ENCODE results near the gene SET.
"Not testable (repeated sequence)": the region's sequence is repeated elsewhere in the genome, so short reads cannot be mapped to it uniquely, and the experiment has no call there.

SET gene

DNA sequence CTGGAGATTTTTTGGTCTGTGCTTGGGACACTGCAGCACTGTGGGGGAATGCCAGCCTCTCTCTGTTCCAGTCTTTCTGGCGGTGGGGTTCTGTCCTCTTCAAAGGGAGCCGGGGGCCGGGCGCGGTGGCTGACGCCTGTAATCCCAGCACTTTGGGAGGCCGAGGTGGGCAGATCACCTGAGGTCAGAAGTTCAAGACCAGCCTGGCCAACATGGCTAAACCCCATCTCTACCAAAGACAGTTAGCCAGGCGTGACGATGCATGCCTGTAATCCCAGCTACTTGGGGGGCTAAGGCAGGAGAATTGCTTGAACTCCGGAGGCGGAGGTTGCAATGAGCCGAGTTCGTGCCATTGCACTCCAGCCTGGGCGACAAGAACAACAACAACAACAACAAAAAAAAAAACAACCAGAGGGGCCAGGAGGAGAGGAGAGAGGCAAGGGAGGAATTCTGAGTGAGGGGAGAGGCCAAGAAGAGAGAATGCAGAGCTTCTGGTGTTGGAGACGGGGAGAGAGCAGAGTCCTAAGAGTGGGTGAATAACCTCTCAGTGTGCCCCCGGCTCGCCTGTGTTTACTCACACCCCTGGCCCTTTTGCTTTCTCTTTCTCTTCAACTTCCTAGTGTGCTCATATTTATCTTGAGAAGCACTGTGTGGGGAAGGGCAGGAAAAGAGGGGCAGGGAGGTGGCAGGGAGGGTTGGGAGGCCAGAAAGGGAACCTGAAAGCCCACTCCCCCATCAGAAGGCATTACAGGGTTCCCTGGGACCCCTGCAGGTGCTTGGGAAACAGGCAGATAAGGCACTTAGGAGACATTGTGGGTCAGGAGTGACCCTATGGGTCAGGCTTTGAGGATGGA is 3.2 kb upstream of the SET start:
- no peak for DNase-seq
- H3K4me3 ChIP-seq (ENCODE audit: low read depth, low read length), result no peak overlapping the region

DNA sequence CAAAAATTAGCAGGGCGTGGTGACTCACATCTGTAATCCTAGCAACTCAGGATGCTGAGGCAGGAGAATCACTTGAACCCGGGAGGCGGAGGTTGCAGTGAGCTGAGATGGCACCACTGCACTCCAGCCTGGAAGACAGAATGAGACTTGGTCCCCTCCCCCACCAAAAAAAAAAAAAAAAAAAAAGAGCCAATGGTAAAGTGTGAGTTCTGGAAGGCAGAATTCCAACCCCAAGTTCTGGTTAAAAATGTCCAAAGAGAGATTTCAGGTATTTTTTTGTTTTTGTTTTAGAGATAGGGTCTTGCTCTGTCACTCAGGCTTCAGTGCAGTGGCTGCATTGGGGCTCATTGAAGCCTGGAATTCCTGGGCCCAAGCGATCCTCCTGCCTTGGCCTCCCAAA is 1.6 kb upstream of the SET start:
- DNase-seq, result no peak
- TF ChIP-seq, protein P1, sequence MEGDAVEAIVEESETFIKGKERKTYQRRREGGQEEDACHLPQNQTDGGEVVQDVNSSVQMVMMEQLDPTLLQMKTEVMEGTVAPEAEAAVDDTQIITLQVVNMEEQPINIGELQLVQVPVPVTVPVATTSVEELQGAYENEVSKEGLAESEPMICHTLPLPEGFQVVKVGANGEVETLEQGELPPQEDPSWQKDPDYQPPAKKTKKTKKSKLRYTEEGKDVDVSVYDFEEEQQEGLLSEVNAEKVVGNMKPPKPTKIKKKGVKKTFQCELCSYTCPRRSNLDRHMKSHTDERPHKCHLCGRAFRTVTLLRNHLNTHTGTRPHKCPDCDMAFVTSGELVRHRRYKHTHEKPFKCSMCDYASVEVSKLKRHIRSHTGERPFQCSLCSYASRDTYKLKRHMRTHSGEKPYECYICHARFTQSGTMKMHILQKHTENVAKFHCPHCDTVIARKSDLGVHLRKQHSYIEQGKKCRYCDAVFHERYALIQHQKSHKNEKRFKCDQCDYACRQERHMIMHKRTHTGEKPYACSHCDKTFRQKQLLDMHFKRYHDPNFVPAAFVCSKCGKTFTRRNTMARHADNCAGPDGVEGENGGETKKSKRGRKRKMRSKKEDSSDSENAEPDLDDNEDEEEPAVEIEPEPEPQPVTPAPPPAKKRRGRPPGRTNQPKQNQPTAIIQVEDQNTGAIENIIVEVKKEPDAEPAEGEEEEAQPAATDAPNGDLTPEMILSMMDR (IDR thresholded peaks at IDR 0.05; ENCODE audit: low read depth, low read length), result no peak
- Histone ChIP-seq H3K36me3 (peaks cover 25% of the 10 kb centered on the region), H3K4me1 (peaks cover 6% of the 10 kb centered on the region), H3K27me3 (no peaks in the 10 kb centered on the region), H3K4me3 (ENCODE audit: low read depth, low read length) (no peak overlapping the region), H3K9me3 (no peaks in the 10 kb centered on the region)

More for the DNA sequence above, 3.2 kb upstream of the SET start:
- TF ChIP-seq, protein P1 (IDR thresholded peaks at IDR 0.05; ENCODE audit: low read depth, low read length), result no peak
- peaks cover 4% of the 10 kb centered on the region for H3K4me1 ChIP-seq
- no peaks in the 10 kb centered on the region for H3K27me3 ChIP-seq
- H3K9me3 ChIP-seq, result no peaks in the 10 kb centered on the region
- H3K36me3 ChIP-seq, result peaks cover 9% of the 10 kb centered on the region

DNA sequence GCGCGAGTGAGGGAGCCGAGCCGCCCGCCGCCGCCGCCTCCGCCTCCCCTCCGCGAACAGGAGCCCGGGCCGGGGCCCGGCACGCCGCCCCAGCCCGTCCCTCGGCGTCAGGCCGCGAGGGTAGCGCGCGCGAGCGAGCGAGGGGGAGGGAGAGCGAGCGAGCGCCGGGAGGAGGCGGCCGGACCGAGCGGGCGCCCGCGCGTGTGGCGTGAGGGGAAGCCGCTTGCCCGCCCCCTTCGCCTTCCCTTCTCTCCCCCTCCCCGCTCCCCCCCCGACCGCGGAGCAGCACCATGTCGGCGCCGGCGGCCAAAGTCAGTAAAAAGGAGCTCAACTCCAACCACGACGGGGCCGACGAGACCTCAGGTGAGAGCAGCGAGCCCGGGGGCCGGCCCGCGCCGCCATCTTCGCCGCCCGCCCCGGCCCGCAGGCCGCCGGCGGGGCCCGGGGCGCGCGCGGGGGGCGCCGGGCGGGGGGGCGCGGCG is 312 bp downstream of the SET start:
- H3K4me1 ChIP-seq, result peaks cover 6% of the 10 kb centered on the region
- peak; percentile 68 for DNase-seq
- peaks cover 44% of the 10 kb centered on the region for H3K36me3 ChIP-seq

DNA sequence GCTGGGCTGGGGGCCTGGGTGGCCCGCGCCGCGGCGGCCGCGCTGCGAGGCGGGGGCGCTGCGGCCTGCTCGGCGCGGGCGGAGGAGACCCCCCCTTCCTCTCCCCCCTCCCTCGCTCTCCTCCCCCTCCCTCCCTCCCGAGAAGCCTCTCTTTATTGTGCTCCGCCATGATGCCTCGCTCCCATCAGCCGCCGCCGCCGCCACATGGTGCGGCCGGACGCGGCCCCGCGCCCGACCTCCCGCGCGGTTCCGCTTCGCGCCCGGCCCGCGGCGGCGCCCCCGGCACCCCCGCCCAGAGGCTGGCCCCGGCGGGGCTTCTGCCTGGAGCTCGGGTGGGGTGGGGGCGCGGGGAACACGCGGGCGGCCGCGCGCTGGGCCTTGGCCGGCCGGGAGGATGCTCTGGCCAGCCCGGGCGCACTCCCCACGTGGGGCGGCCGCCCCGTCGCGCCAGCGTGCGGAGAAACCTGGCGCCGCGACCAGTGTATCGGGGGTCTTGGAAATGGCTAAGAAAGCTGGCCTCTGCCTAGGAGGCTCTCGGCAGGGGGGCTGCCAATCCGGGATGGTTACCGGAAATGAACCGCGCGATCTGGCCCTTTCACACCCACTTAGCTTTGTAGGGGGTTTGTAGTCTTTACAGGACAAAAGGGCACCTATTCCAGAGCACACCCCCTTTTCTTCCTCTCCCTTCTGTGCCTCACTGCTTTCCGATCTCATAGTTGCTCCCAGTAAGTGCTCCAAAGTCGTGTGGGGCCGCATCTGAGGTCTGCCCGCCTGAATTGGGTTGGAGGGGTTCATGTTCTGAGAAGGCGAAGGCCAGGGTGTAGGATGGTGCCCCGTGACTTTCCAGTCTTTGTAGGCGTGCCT is 1.0 kb downstream of the SET start:
- H3K27me3 ChIP-seq, result no peaks in the 10 kb centered on the region
- peak; percentile 74 for DNase-seq
- H3K36me3 ChIP-seq, result peaks cover 45% of the 10 kb centered on the region
- H3K9me3 ChIP-seq, result no peaks in the 10 kb centered on the region
- peaks cover 6% of the 10 kb centered on the region for H3K4me1 ChIP-seq
- TF ChIP-seq, protein P1 (IDR thresholded peaks at IDR 0.05; ENCODE audit: low read depth, low read length), result no peak
- H3K4me3 ChIP-seq (ENCODE audit: low read depth, low read length), result peak overlapping the region; percentile 93

More for the DNA sequence above, 312 bp downstream of the SET start:
- Histone ChIP-seq H3K27me3 (no peaks in the 10 kb centered on the region), H3K9me3 (no peaks in the 10 kb centered on the region), H3K4me3 (ENCODE audit: low read depth, low read length) (peak overlapping the region; percentile 59)
- TF ChIP-seq, protein P1 (IDR thresholded peaks at IDR 0.05; ENCODE audit: low read depth, low read length), result no peak

DNA sequence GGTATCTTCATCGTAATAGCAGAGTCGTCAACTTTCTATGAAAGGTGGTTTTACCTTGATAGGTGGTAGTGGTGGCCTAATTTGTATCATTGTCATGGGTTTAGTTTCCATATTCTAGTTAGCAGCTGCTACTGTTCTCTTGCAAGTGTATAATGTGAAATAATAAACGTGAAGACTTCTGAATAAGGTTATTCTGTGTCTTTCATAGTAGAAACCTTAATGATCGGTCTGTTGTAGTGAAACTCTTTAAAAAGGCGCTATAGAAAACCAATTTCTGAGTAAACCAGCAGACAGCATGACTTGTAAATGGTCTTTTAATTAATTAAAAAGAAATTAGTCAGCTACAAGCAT is 1.6 kb downstream of the SET start:
- H3K9me3 ChIP-seq, result no peaks in the 10 kb centered on the region
- H3K36me3 ChIP-seq, result peaks cover 50% of the 10 kb centered on the region
- H3K4me3 ChIP-seq (ENCODE audit: low read depth, low read length), result peak overlapping the region; percentile 93
- peaks cover 6% of the 10 kb centered on the region for H3K4me1 ChIP-seq
- H3K27me3 ChIP-seq, result no peaks in the 10 kb centered on the region
- DNase-seq, result no peak
- TF ChIP-seq, protein P1 (IDR thresholded peaks at IDR 0.05; ENCODE audit: low read depth, low read length), result no peak

DNA sequence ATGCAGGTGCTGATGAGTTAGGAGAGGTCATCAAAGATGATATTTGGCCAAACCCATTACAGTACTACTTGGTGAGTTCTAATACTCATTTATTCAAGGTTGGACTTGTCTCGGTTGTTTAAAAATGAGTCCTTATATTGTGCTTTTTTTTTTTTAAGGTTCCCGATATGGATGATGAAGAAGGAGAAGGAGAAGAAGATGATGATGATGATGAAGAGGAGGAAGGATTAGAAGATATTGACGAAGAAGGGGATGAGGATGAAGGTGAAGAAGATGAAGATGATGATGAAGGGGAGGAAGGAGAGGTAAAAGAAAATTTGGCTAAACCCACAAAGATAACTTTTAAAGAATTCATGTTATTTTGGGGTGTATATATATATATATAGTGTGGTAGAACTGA is 4.7 kb downstream of the SET start:
- not testable (repeated sequence) for H3K4me1 ChIP-seq; H3K27me3 ChIP-seq; H3K4me3 ChIP-seq (ENCODE audit: low read depth, low read length); DNase-seq; H3K9me3 ChIP-seq
- peaks cover 65% of the 10 kb centered on the region for H3K36me3 ChIP-seq
